NT2/D1 (cell line): ENCODE data around the gene KCNG2.

Source experiments
- DNase-seq: peaks from one replicate; pipeline ENCODE4 v3.0.0-alpha.2; 2011; ENCODE audit warnings: low read depth, low spot score
- H3K27me3 ChIP-seq: 2 replicates; pipeline ENCODE4 v1.6.0; 2011; ENCODE audit warnings: mild to moderate bottlenecking; ENCODE audit not compliant: insufficient read length, insufficient read depth
- H3K36me3 ChIP-seq: 2 replicates; pipeline ENCODE4 v1.6.1; 2011; ENCODE audit warnings: mild to moderate bottlenecking, low read length, mixed read lengths; ENCODE audit not compliant: insufficient read depth, insufficient read length
- H3K4me1 ChIP-seq: 2 replicates; pipeline ENCODE4 v1.5.1; 2011; ENCODE audit not compliant: insufficient read depth, insufficient read length
- H3K4me3 ChIP-seq: 2 replicates; pipeline ENCODE4 v1.5.1; 2011; ENCODE audit warnings: low read depth; ENCODE audit not compliant: insufficient read length
- H3K9ac ChIP-seq: 2 replicates; pipeline ENCODE4 v1.6.0; 2011; ENCODE audit warnings: low read depth; ENCODE audit not compliant: insufficient read length
- H3K9me3 ChIP-seq: 2 replicates; pipeline ENCODE4 v1.5.1; 2011; ENCODE audit warnings: mild to moderate bottlenecking, low read length; ENCODE audit not compliant: insufficient read depth
- SUZ12 ChIP-seq: IDR thresholded peaks from 2 replicates; pipeline ENCODE4 v1.6.1; 2011; ENCODE audit not compliant: insufficient read length, insufficient read depth; ENCODE audit errors: extremely low read depth
- YY1 ChIP-seq: IDR thresholded peaks from 2 replicates; pipeline ENCODE4 v1.6.1; 2011; ENCODE audit not compliant: insufficient read length, insufficient read depth
- ZNF274 ChIP-seq: IDR thresholded peaks from 2 replicates; pipeline ENCODE4 v1.6.1; 2011; ENCODE audit warnings: mild to moderate bottlenecking, low read depth, low read length

Gene KCNG2

DNA sequence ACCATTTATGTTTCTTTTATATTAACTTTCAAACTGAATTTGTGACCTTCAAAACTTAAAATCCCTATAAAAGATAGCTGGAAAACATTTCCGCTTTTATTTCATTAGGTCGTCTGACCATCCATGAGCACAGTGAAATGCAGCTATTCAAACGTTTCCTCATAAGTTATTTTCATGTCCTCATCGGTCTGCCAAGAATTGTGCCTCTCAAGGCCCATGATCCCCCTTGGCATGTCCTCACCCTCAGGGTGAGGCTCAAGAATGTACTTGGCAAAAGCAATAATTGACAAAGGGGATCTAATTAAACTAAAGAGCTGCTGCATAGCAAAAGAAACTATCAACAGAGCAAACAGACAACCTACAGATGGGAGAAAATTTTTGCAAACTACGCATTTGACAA lies 141.4 kb downstream of the KCNG2 start:
- Histone ChIP-seq H3K4me3 (no peak overlapping the region), H3K9ac (no peak overlapping the region), H3K27me3 (no peaks in the 10 kb centered on the region), H3K36me3 (peaks cover 39% of the 10 kb centered on the region), H3K4me1 (peaks cover 6% of the 10 kb centered on the region), H3K9me3 (no peaks in the 10 kb centered on the region)
- DNase-seq = no peak
- no peak for TF ChIP-seq ZNF274
- no peak for TF ChIP-seq YY1
- TF ChIP-seq SUZ12 = no peak

GRCh38 chr18:79940126-79940813 lies 142.5 kb downstream of the KCNG2 start:
- H3K27me3 ChIP-seq = no peaks in the 10 kb centered on the region
- TF ChIP-seq SUZ12 = no peak
- no peak for TF ChIP-seq ZNF274
- no peak for TF ChIP-seq YY1
- H3K36me3 ChIP-seq = peaks cover 36% of the 10 kb centered on the region
- no peaks in the 10 kb centered on the region for H3K9me3 ChIP-seq
- H3K4me1 ChIP-seq = peaks cover 13% of the 10 kb centered on the region
- no peak for DNase-seq
- no peak overlapping the region for H3K9ac ChIP-seq
- no peak overlapping the region for H3K4me3 ChIP-seq

GRCh38 chr18:79940814-79941472 lies 143.2 kb downstream of the KCNG2 start:
- no peak overlapping the region for H3K9ac ChIP-seq
- H3K4me1 ChIP-seq = peaks cover 20% of the 10 kb centered on the region
- H3K36me3 ChIP-seq = peaks cover 31% of the 10 kb centered on the region
- no peak overlapping the region for H3K4me3 ChIP-seq
- H3K9me3 ChIP-seq = no peaks in the 10 kb centered on the region
- H3K27me3 ChIP-seq = no peaks in the 10 kb centered on the region
- no peak for DNase-seq
- TF ChIP-seq ZNF274 = no peak
- no peak for TF ChIP-seq SUZ12
- TF ChIP-seq YY1 = no peak

DNA sequence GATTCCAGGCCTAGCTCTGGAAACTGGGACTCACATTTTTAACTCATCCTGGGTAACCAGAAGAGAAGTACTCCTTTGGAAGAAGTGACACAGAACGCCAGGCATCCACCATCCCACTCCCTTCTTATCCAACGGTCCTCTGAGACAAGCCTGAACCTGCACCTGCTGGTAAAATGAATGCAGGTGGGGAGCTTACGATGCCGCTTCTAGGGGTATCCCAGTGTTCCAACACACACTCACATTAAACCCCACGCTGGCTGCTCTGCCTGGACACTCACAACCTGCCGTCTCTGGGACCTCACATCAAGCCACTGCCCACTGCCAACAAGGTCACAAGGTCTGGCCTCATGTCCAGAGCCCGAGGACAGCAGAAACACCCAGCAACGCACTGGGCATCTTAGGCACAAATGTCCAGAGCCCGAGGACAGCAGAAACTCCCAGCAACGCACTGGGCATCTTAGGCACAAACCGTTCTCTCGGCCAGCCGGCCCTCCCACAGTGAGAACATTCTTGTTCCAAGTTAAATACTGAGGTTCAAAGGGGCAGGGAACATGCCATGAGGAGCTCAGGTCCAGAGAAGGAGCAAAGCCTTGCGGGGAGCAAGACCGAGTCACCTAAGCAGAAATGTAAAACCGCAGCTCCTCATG lies 143.9 kb downstream of the KCNG2 start:
- no peak for DNase-seq
- Histone ChIP-seq H3K27me3 (no peaks in the 10 kb centered on the region), H3K9ac (no peak overlapping the region), H3K4me3 (no peak overlapping the region), H3K9me3 (no peaks in the 10 kb centered on the region), H3K4me1 (peaks cover 20% of the 10 kb centered on the region), H3K36me3 (peaks cover 31% of the 10 kb centered on the region)
- TF ChIP-seq ZNF274 = no peak
- TF ChIP-seq YY1 = no peak
- TF ChIP-seq SUZ12 = no peak

DNA sequence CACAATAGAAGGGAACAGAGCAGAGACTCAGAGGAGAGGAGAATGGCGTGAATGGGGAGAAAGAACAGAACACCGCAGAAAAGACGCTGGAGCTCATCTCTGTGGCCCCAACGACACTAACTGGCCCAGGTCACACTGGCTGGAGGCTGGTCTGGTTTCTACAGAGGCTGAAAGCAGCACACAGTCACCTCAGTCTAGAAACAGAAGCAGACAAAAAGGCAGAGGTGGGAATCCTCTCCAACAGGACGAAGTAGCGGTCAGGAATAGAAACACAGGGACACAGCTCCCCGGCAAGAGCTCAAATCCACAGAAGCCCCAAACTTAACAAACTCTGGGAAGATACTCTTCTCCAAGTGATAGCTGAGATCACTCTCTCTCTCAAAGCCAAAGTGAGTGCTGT lies 144.5 kb downstream of the KCNG2 start:
- TF ChIP-seq ZNF274 (no peak), SUZ12 (no peak), YY1 (no peak)

GRCh38 chr18:79942786-79943607 lies 145.3 kb downstream of the KCNG2 start:
- no peaks in the 10 kb centered on the region for H3K9me3 ChIP-seq
- peaks cover 31% of the 10 kb centered on the region for H3K36me3 ChIP-seq
- H3K27me3 ChIP-seq = no peaks in the 10 kb centered on the region
- no peak for DNase-seq
- no peak overlapping the region for H3K4me3 ChIP-seq
- peaks cover 20% of the 10 kb centered on the region for H3K4me1 ChIP-seq
- TF ChIP-seq YY1 (no peak), SUZ12 (no peak), ZNF274 (no peak)
- no peak overlapping the region for H3K9ac ChIP-seq

More for the DNA sequence above, 144.5 kb downstream of the KCNG2 start:
- peaks cover 20% of the 10 kb centered on the region for H3K4me1 ChIP-seq
- peaks cover 31% of the 10 kb centered on the region for H3K36me3 ChIP-seq
- DNase-seq = no peak
- H3K27me3 ChIP-seq = no peaks in the 10 kb centered on the region
- H3K9ac ChIP-seq = no peak overlapping the region
- H3K9me3 ChIP-seq = no peaks in the 10 kb centered on the region
- no peak overlapping the region for H3K4me3 ChIP-seq
